ENCODE results near the gene CDH26.

CDH26 gene

DNA sequence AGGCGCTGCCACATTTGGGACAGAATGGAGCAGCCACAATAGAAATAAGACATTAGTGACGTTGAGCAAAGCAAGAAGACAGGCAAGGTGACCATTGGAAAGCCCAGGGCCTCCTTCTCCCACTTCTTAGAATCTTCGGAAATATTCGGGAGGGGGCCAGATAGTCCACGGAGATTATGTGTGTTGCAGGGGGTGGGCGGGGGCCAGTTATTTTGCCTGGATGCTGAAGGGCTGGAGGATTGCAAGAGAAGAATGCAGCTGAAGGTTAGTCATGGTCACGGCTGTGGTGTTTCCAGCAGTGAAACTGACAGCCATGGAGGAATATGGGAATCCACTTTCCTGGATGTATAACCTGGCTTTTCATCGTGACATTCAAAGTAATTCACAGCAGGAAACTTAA is 88.6 kb downstream of the CDH26 start:
- DNase-seq (ENCODE audit: low spot score): no peak

DNA sequence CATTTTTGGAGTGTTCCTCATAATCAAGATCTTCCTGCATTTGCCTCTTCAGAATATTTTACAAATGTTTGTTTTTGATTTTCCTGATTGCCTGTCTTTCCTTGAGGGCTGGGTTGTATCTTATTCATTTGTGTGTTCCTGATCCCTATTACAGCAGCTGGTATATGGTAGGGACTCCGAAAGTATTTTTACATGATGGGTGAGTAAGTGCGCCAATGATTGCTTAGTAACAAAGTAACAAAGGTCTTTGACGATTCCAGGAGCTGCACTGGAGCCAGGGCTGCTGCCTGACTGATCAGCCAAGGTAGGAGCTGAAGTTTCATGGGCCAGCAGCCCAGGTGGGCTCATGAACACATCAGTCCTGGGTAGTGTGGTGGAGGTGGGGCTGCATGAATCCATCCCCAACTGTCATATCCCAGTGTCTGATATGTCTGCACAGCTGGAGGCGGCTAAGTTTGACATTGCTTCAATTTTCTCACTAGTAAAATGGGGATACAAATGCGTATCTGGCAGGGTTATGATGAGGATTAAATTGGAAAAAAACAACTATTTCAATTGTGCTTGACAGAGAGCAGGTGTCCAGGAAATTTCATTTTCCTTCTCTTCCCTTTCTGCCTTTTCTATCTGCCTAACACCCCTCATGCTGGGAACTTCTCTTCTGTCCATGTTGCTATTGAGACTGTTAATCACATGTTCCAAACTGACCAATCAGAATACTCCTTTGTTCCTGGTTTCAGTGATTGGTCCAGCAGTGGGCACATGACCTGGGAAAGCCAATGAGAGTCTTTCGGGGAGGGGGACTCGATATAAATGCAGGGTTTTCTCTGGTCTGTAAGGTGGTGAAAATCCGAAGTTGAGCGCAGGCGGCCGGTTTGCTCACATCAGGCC is 90.7 kb downstream of the CDH26 start:
- no peak for DNase-seq (ENCODE audit: low spot score)

DNA sequence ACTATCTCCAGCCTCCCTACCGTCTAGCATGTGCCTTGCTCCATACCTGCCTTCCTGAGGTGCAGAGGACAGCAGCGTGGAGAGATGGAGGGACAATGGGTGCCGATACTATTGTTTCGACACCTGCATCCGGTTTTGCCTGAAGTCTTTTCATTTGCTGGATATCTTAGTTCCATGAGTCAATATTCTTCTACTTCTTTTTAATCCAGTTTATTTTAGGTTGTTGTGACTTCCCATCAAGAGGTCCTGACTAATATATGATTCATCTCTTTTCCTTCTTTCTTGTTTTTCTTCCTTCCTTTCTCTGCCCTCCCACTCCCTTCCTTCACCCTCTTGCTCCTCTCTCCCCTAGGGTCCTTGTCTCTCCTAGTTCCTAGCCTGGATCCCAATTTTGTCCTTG is 91.4 kb downstream of the CDH26 start:
- DNase-seq (ENCODE audit: low spot score): no peak

DNA sequence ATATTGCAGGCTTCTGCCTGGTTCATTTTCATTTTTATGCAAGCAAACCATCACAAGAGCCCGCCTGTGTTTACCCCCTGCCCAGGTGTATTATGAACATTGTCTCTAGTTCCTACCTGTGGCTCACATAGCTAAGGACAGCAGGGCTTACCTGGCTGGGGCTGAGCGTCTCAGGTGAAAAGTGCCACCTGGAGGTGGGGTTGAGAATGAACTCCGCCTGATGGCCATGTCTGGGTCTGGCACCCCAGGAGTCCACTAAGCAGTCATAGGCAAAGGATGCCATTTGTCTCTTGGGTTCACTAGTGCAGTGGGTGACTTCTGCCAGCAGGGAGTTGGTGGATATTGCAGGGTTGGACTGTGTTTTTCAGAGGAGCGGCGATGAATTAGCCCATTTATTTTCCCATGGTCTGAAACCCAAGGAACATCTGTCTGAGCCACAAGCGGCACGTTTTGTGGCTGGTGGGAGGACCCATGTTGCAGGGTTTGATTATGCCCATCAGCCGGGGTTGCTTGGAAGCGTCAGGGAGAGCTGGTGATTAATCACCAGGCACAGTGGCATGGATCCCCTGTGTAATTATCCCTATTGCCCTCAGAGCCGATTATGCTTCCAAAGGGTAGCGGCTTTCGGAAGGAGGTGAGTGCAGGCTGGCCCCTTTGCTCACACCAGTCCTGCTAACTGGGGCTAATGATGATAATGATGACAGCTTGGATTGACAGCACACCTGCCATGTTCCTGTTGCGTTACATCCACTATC is 92.1 kb downstream of the CDH26 start:
- no peak for DNase-seq (ENCODE audit: low spot score)

DNA sequence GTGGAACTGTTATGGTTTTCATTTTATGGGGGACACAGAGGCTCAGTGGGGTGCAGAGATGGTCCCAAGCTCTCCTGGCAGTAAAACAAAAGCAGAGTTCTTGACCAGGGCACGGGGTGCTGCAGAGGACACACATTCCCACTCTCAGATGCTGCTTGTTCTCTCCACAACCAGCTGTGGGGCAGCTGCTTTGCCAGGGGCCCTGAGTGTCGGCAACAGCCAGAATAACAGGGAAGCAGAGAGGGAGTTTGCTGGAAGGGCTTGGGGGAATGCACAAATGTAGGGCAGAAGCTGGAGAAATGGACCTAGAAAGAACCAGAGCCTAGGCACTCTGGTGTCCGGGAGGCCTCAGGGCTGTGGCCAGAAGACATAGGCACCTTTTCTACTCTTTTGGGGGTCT is 93.7 kb downstream of the CDH26 start:
- DNase-seq (ENCODE audit: low spot score): no peak

DNA sequence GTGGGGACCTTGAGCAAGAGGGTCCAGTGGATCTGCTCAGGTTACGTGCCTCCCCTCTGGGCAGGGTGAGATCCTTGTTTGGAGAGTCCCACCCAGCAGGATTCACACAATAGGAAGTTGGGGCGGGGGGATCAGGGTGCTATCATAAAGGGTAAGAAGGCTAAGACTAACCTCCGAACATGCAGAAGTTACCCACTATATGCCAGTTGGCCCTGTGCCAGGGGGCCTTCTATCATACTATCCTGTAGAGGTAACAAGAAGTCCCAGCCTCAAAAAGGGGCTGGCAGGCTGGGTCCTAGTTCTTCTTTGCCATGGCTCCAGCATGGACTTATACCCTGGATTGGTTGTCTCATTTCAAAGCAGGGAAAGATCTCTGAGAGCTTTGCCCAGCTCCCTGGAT is 94.1 kb downstream of the CDH26 start:
- no peak for DNase-seq (ENCODE audit: low spot score)

DNA sequence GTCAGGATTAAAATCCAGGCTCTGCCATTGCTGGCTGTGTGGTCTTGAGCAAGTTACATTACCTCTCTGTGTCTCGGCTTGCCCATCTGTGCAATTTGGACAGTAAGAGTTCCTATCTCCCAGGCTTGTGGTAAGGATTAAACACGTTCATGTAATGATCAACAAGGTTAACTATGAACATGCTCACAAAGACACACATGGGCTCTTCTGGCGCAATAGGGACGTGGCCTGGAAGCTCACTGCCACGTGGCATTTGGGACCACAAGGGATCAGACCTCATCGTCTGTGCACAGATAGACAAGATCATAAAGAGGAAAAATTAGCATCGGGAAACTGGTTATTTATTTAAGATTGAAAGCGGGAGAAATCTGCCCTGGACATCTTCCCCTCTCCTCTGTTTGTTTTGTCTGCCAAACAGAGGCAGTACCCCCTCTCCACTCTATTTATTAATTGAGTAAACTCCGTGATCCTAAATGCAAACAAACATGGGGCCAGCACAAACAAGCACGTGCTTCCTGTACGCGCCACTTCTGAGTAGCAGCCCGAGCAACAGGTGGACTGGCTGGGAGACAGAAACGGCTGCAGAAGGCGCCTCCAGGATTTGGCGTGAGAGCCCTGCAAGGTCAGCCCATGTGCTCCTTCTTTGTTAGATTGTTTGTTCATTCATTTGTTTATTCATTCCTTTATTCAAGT is 95.0 kb downstream of the CDH26 start:
- no peak for DNase-seq (ENCODE audit: low spot score)

DNA sequence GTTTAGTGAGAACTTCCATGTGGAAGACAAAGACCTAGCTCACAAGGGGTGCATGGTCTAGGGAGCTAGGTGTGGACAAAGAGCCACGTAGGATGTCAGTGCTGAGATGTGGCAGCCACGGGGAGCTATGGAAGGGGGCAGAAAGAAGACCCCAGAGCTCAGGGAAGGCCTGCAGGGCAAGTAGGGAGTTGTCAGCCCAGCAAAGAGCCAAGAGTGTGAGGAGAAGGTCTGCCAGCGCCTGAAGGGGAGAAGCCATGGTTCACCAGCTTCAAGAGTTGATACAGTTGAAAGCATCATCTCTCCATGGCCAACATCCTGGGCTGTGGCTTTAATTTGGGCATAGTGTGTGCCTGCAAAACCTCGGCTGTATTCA is 95.6 kb downstream of the CDH26 start:
- no peak for DNase-seq (ENCODE audit: low spot score)

DNA sequence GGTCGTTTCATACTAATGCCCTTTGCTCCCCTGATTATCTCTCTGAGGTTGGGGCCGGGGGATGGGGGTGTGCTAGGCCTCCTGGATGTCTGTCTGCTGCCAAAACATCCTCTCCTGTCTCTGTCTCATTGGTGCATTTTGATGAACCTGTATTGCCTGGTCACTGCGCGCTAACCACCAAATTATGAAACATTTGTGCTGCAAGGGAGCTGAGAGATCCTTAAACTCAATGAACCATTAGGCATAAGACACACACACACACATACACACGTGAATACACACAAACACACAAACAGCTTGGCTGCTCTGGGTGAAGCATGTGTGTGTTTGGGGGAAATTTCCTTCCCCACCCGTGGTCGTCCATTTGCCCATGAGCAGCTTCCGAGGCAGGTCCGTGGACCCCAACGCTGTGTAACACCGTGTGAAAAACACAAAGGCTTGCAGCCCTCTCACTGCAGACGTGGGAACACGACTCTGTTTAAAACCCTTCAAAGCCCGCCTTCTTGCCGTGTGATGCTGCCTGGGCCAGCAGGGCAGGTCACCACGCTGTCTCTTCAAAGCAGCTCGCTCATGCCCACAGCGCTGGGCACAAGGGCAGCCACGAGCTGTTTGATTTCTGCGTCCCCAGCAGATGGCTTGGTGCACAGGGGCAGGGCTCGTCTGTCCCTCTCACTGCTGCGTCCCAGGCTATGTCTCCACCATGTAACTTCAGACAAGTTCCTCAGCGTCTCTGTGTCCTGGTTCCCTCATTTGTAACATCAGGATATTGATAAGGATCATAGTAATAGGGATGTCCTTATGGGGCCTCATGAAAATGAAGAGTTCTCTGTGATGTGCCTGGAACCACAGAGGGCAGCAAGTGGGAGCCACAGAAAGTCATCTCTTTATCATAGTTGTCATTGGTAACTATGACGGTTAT is 96.8 kb downstream of the CDH26 start:
- no peak for DNase-seq (ENCODE audit: low spot score)

DNA sequence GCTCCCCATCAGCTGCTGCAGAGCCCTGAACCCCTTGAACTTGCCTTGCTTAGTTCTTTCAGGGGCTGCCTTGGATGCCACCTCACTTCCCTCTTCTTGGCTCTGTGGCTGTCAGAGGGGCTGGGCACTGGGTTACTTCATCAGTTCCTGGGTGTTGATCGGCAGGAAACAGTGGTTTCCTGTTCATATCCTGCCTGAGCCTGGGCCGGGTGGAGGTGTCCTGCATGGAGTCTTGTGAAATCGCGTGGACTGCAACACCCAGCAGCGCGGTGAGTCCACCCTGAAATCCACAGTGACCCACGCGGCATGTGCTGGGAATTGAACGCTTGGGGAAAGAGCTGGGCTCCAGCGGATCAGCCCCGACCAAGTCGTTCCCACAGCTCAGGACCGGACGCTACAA is 97.5 kb downstream of the CDH26 start:
- peak; percentile 74 for DNase-seq (ENCODE audit: low spot score)

DNA sequence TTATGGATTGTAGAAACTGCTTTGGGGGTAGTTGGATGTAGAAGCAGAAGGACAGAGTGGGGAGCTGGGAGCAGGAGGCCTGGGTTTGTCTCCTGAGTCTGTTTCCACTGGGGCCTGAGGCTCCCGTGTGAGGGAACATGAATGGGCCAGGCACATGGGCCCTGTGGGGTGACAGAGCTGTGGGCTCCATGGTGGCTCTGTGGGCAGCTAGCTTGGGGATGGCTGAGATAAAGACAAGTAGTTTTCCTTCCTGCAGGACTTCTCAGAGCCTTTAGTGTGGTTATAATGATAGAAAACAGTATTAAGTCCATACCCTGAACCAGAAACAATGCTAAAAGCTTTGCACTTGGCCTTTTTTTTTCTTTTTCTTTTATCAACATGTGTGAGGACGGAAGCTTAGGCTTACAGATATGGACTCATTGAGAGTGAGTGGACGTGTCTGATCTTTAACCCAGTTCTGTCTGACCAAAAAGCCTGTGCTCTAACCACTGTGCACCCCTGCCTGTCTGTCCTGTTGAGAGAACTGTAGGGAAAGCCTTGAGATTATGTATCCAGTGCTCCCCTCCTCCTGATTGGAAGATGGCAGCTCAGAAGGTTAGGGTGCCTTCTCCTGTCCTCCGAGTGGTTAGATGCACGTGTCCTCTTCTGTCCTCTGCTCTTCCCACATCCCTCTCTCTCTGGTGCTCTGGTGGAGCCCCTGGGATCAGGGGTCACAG is 98.3 kb downstream of the CDH26 start:
- DNase-seq (ENCODE audit: low spot score): no peak

DNA sequence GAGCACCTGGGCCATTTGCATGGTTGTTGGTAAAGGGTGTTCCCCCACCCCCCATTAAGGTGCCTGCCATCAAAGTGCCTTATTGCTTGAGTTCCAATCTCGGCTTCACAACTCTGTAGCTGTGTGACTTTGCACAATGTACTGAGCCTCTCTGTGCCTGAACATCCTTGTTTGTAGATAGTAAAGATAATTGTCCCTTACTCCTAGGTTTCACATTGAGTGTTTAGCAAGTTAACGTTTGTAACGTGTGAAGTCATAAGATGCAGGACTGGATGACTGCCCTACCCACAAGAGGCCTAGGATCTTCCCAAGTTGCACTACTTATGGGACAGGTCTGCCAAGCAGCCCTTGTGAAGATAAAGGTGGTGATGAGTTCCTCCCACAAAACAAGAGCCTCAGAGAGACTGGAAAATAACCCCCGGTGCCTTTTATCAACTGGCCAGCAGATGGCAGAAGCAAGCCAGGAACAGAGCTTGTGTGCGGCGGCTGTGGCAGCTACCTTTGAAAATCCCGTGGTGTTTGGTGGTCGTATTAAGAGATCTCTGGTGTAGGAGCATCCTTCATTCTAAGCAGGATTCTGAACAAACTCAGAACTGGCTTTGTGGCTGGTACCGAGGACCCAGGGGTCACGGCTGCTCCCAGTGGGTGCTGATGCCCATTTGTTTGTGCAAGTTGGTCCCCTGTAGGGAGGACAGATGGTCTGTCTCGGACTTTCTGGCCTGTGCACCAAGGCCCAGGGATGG is 99.1 kb downstream of the CDH26 start:
- peak; percentile 83 for DNase-seq (ENCODE audit: low spot score)

DNA sequence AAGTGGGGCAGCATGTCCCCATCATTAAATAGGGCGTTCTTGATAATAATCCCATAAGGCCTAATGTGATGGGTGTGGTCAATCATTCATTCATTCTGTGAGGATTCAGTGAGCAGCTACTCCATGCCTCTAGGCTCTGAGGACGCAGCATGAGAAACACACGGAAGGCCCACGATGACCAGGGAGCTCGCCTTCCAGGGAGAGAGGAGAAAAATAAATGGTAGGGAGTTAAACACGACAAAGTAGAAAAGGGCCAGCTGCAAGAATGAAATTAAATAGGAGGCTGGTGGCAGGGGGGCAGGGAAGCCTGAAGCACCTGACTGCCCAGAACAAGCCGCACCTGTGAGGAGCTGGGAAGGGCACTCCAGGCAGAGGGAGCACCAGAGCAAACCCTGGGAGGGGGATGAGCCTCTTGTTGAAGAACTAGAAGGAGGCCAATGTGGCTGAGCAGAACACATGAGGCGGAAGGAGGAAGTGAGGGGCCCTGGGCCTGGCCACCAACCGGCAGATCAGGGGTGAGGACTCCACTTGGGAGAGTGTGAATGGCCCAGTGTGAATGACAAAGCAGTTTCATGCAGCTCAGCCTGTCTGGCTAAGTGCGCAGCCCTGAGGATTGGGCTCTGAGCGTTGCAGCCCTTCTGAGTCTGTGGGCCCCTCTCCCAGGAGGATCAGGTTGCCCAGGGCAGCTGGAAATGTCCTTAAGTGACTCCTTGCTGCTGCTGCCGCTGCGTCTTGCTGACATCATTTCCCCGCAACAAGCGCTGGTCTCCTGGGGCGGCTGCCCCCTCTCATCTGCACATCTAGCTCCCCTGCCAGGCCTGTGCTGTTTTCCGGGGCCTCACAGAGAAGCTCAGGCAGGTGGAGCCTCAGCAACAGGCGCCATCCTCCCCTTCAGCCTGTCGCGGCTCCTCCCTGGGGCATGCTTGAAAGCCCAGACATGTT is 99.9 kb downstream of the CDH26 start:
- peak; percentile 70 for DNase-seq (ENCODE audit: low spot score)

DNA sequence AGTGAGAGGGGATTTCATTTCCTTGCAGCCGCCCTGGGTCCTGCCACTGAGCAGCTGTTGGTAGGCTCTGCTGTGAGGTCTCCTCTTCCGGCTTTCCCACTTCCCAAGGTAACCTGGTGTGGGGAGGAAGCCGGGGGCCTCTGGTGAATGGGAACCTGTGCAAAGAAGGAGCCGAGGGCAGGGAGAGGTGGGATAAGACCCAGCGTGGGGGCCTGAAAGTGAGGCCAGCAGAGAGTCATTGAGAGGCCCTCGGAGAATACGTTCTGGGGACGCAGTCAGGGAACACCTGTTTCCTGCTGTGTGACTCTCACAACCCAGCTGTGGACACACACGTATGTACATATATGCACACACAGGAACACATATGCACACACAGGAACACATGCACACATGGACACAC is 100.7 kb downstream of the CDH26 start:
- no peak for DNase-seq (ENCODE audit: low spot score)

DNA sequence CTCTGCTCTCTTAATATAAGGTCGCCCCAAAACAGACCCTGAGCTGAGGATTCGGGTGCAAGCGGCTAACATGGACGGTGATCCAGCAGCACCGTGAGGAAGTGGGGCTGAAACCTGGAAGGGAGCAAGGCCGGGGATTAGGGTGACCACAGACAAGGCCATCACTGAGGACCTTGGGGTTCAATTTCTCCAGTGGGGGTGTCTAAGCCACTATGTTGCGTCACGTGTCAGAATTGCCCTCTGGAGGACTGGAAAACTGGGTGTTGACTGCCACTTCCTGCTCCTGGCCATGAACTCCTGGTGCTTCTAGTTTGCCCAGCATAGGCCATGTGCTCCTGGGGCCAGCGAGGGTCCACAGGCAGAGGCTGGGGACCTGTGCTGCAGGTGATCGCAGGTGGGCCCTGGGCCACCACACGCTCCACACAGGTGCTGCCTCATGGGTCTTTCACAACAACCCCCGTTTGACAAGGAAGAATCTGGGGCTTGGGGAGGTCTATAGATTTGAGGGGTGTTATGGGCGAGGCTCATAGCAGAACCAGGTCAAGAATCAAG is 101.9 kb downstream of the CDH26 start:
- no peak for DNase-seq (ENCODE audit: low spot score)

DNA sequence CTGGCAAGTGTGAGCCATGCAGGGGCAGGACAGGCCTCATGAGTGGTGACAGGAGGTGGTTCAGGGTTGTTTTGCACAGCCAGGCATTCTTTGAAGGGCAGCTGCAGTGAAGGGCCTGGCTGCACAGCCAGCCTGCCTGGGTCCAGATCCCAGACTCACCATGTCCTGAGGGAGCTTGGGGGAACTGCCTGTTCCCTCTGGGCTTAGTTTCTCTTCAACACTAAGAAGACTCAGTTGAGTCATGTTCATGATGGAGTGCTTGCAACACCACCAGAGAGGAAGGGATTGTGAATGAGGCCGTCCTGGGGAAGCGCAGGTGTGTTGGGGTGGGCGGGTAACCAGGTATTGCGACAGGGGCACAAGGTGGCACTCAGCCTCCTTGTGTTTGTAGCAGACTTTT is 102.4 kb downstream of the CDH26 start:
- no peak for DNase-seq (ENCODE audit: low spot score)

DNA sequence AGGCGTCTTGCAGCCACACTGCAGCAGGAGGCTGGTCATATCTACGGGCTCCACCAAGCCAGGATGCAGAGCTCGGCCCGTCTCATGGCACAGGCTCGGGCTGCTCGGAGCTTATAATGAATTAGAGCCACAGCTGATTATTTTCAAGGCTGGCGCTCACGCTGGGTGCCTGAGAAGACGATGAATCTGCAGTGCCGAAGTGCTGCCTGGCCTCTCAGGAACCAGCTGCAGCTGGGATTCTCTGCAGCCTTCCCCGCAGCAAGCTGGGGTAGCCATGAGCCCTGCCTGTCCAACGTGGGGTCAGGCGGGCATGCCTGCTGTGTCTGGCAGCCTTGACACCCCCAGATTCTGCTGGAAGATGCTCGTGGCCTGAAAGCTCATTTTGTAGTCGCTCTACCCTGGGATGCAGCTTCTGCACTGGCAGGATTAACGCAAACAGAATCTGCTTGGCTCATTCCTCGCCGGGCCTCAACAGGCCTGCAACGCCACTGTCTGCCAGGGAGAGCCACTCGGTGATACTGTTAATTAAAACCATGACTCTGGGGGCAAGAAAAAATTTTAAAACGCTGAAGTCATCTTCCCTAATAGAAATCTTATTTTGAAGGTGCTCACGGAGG is 104.3 kb downstream of the CDH26 start:
- DNase-seq (ENCODE audit: low spot score): peak; percentile 72

DNA sequence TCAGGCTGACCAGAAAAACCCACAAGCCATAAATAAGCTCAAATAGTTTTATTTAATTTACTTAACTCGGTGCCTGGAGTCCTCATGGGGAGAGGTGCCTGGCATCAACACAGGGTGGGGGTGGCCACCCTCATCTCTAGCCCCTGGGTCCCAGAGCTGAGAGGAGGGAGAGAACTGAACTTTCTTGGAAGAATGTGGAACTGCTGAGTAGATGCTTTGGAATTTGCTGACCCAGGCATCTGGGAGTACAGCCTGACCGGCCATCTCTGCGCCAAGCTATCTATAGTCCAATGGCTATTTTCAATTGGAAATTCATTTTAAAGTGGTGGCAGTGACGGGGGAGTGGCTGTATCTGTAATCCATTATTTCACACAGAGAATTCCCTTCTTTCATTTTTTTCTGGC is 104.8 kb downstream of the CDH26 start:
- no peak for DNase-seq (ENCODE audit: low spot score)
